ENCODE data around the gene HMGN1. TPM values are rescaled to one million over a fixed set of nuclear protein-coding genes. Genes with fewer than 3 reads are reported as not detected.
"Not testable (repeated sequence)": the region's sequence is repeated elsewhere in the genome, so short reads cannot be mapped to it uniquely, and the experiment has no call there.

The HMGN1 gene
- total RNA-seq, 6 experiments from 2014 or later, result 34.6 to 71.6 (median 63.9) TPM

DNA sequence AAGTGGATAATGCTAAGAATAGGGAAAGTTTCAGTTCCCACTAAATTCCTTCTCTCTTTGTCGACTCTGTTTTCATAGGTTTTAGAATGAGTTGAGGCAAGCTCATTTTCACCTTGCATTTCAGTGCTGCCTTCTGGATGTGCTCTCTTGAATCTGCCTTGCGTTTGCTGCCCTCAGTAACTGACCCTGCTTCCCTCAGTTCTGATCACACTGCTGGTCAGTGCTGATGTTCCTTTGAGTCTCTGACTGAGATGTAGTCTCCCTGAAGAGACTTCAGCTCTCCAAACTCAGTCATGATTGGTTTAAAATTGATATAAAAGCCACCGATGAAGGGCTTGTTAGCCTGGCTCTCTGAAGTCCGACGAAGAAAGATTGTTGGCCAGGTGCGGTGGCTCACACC, 25.2 kb upstream of the HMGN1 start:
- Histone ChIP-seq H3K27ac (no peak overlapping the region), H3K9me3 (no peaks in the 10 kb centered on the region), H3K36me3 (no peaks in the 10 kb centered on the region), H3K4me3 (no peak overlapping the region), H3K27me3 (no peaks in the 10 kb centered on the region), H3K4me1 (no peaks in the 10 kb centered on the region)
- intact Hi-C loops (cut with DNase I), result no loop called here
- no peak for ATAC-seq
- DNase-seq, result no peak
- TF ChIP-seq, protein P1, sequence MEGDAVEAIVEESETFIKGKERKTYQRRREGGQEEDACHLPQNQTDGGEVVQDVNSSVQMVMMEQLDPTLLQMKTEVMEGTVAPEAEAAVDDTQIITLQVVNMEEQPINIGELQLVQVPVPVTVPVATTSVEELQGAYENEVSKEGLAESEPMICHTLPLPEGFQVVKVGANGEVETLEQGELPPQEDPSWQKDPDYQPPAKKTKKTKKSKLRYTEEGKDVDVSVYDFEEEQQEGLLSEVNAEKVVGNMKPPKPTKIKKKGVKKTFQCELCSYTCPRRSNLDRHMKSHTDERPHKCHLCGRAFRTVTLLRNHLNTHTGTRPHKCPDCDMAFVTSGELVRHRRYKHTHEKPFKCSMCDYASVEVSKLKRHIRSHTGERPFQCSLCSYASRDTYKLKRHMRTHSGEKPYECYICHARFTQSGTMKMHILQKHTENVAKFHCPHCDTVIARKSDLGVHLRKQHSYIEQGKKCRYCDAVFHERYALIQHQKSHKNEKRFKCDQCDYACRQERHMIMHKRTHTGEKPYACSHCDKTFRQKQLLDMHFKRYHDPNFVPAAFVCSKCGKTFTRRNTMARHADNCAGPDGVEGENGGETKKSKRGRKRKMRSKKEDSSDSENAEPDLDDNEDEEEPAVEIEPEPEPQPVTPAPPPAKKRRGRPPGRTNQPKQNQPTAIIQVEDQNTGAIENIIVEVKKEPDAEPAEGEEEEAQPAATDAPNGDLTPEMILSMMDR (IDR thresholded peaks at IDR 0.05), result no peak
- TF ChIP-seq POLR2A (IDR thresholded peaks at IDR 0.05), result no peak
- WGBS (ENCODE audit: insufficient coverage, low coverage, low lambda C conversion rate, missing lambda C conversion rate), result 75% methylated on average over 6 of the region's 6 CpGs

DNA sequence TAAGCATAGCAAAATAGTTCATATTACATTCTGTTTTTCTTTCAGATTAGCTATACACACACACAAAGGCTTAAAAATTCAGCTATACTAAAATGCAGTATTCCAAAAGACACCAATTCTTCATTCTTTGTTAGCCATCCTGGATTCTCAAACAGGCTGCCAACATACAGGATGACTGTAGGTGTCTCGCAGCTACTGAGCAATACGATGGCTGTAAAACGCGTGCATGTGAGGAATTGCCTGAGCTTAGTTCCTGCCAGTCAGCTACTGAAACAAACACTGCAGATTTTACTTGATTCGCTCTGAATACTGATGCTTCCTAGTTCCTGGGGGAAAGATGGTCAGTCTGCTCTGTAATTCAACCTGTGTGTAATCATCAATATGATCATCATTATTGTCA, 24.7 kb upstream of the HMGN1 start:
- Histone ChIP-seq H3K4me3 (no peak overlapping the region), H3K4me1 (no peaks in the 10 kb centered on the region), H3K27me3 (no peaks in the 10 kb centered on the region), H3K9me3 (no peaks in the 10 kb centered on the region), H3K36me3 (no peaks in the 10 kb centered on the region), H3K27ac (no peak overlapping the region)
- no peak for DNase-seq
- ATAC-seq, result peak in 3 of 4 donors; percentile 62 to 79 (median 78)
- intact Hi-C loops (cut with DNase I), result no loop called here
- 10% methylated on average over 5 of the region's 5 CpGs for WGBS (ENCODE audit: insufficient coverage, low coverage, low lambda C conversion rate, missing lambda C conversion rate)
- no peak for TF ChIP-seq POLR2A (IDR thresholded peaks at IDR 0.05)
- TF ChIP-seq, protein P1 (IDR thresholded peaks at IDR 0.05), result peak; percentile 17 to 29 (median 22)

DNA sequence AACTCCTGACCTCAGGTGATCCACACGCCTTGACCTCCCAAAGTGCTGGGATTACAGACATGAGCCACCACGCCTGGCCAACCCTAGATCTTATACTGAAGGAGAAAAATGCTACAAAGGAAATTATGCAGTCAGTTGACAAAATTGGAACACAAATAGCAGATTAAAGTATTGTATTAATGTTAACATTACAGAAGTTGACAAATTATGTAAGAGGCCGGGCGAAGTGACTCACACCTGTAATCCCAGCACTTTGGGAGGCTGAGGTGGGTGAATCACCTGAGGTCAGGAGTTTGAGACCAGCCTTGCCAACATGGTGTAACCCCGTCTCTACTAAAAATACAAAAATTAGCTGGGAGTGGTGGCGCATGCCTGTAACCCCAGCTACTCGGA, 21.0 kb upstream of the HMGN1 start:
- H3K4me1 ChIP-seq; DNase-seq; H3K36me3 ChIP-seq; H3K27ac ChIP-seq; ATAC-seq; intact Hi-C loops (cut with DNase I); H3K27me3 ChIP-seq; H3K9me3 ChIP-seq; H3K4me3 ChIP-seq: not testable (repeated sequence)
- 52% methylated on average over 4 of the region's 7 CpGs for WGBS (ENCODE audit: insufficient coverage, low coverage, low lambda C conversion rate, missing lambda C conversion rate)

DNA sequence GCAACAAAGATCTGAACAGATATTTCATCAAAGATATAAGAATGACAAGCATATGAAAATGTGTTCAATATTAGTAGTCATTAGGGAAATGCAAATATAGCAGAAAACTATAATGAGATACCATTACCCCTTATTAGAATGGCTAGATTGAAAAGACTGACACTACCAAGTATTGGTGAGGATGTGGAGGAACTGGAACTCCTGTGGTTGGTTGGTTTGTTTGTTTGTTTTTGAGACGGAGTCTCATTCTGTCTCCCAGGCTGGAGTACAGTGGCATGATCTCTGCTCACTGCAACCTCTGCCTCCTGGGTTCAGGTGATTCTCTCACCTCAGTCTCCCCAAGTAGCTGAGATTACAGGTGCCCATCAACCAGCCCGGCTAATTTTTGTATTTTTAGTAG, 18.9 kb upstream of the HMGN1 start:
- ATAC-seq (no peak), DNase-seq (no peak)
- intact Hi-C loops (cut with DNase I), result no loop called here
- Histone ChIP-seq H3K4me3 (no peak overlapping the region), H3K27ac (no peak overlapping the region), H3K9me3 (no peaks in the 10 kb centered on the region), H3K4me1 (no peaks in the 10 kb centered on the region), H3K36me3 (no peaks in the 10 kb centered on the region), H3K27me3 (no peaks in the 10 kb centered on the region)
- TF ChIP-seq POLR2A (IDR thresholded peaks at IDR 0.05), result no peak
- TF ChIP-seq, protein P1 (IDR thresholded peaks at IDR 0.05), result no peak
- WGBS (ENCODE audit: insufficient coverage, low coverage, low lambda C conversion rate, missing lambda C conversion rate), result 100% methylated on average over 2 of the region's 2 CpGs

DNA sequence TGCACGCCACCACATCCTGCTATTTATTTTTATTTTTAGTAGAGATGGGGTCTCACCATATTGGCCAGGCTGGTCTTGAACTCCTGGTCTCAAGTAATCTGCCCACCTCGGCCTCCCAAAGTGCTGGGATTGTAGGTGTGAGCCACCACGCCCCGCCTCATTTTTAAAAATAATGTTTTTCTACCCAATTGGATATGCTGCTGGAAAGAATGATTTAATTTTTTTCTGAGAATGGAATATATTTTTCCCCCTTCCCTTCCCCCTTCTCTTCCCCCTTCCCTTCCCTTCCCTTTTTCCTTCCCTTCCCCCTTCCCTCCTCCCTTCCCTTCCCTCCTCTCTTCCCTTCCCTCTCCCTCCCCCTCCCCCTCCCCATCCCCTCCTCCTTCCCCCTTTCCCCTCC, 17.7 kb upstream of the HMGN1 start:
- Histone ChIP-seq H3K27ac (no peak overlapping the region), H3K27me3 (no peaks in the 10 kb centered on the region), H3K36me3 (no peaks in the 10 kb centered on the region), H3K4me1 (no peaks in the 10 kb centered on the region), H3K4me3 (no peak overlapping the region), H3K9me3 (no peaks in the 10 kb centered on the region)
- no peak for DNase-seq
- 97% methylated on average over 4 of the region's 4 CpGs for WGBS (ENCODE audit: insufficient coverage, low coverage, low lambda C conversion rate, missing lambda C conversion rate)
- intact Hi-C loops (cut with DNase I), result no loop called here
- ATAC-seq, result no peak
- TF ChIP-seq POLR2A (IDR thresholded peaks at IDR 0.05), result no peak
- TF ChIP-seq, protein P1 (IDR thresholded peaks at IDR 0.05), result no peak

Data from right lobe of liver (tissue), 6 donors.